Small intestine (tissue), 7 donors: ENCODE measurements around the gene RRP1B. TPM values are rescaled to one million over a fixed set of nuclear protein-coding genes. Genes with fewer than 3 reads are reported as not detected.
A peak's percentile ranks its signal among the peaks of the same experiment; 100 is the strongest.
"Not testable (repeated sequence)": the region's sequence is repeated elsewhere in the genome, so short reads cannot be mapped to it uniquely, and the experiment has no call there.

Source experiments
- DNase-seq, 2 donors: peaks; one replicate each; pipeline versions ENCODE4 v3.0.0 to v3.0.0-alpha.2; 2013
- FAIRE-seq: peaks from 2 replicates; lab custom pipeline; 2012; peaks lifted over from hg19 to GRCh38; lab: Jason Lieb, UNC
- H3K27ac ChIP-seq, 3 donors: one replicate each; pipeline ENCODE4 v1.5.1; 2013; ENCODE audit warnings: low read length in 2 of 3, mild to moderate bottlenecking in 2 of 3, control low read depth in 1 of 3, inconsistent platforms in 1 of 3, low read depth in 1 of 3, moderate library complexity in 1 of 3
- H3K27me3 ChIP-seq, 3 donors: one replicate each; pipeline ENCODE4 v1.6.1; 2013; ENCODE audit warnings: low read length in 3 of 3, inconsistent platforms in 1 of 3; ENCODE audit not compliant: control insufficient read depth in 3 of 3, insufficient read depth in 3 of 3
- H3K36me3 ChIP-seq, 3 donors: one replicate each; pipeline ENCODE4 v1.6.1; 2013; ENCODE audit warnings: low read length in 3 of 3, inconsistent platforms in 1 of 3, low read depth in 1 of 3, mild to moderate bottlenecking in 1 of 3, moderate library complexity in 1 of 3; ENCODE audit not compliant: control insufficient read depth in 3 of 3, insufficient read depth in 2 of 3
- H3K4me1 ChIP-seq, 3 donors: one replicate each; pipeline ENCODE4 v1.6.1; 2013; ENCODE audit warnings: low read length in 2 of 3, inconsistent platforms in 1 of 3, low read depth in 1 of 3, mild to moderate bottlenecking in 1 of 3, moderate library complexity in 1 of 3; ENCODE audit not compliant: control insufficient read depth in 3 of 3, insufficient read depth in 2 of 3
- H3K4me3 ChIP-seq, 3 donors: one replicate each; pipeline ENCODE4 v1.5.1; 2013; ENCODE audit warnings: low read length in 3 of 3, control low read depth in 1 of 3, inconsistent platforms in 1 of 3, low read depth in 1 of 3, mild to moderate bottlenecking in 1 of 3, moderate library complexity in 1 of 3
- H3K9me3 ChIP-seq, 2 donors: one replicate each; pipeline ENCODE4 v1.6.1; 2013; ENCODE audit warnings: low read depth in 1 of 2, low read length in 1 of 2; ENCODE audit not compliant: control insufficient read depth in 2 of 2, insufficient read depth in 1 of 2
- WGBS, 3 donors: extraction: QIAGEN DNeasy Blood & Tissue Kit; methylation state at CpG; one replicate each; pipeline ENCODE4 v1.1.7; 2013; 5-methylcytosine and 5-hydroxymethylcytosine counted together
- polyA plus RNA-seq, 4 donors: library from polyadenylated mRNA; stranded (reverse) in 3 of 4; unstranded in 1 of 4; fragments of 200-250 nt in 3 of 4; fragments of 120-200 nt in 1 of 4; gene quantifications; one replicate each; pipeline versions ENCODE4 v1.2.1 to v1.2.3, GENCODE V29; 2013
- donor health status: healthy with polysubstance abuse.
- donor health status: control.
- donor health status: control.
- donor health status: Bipolar disorder and iron deficiency.
- donor health status: healthy.

Gene RRP1B
- polyA plus RNA-seq, 4 donors: 3.4 to 19.5 (median 7.7) TPM

DNA sequence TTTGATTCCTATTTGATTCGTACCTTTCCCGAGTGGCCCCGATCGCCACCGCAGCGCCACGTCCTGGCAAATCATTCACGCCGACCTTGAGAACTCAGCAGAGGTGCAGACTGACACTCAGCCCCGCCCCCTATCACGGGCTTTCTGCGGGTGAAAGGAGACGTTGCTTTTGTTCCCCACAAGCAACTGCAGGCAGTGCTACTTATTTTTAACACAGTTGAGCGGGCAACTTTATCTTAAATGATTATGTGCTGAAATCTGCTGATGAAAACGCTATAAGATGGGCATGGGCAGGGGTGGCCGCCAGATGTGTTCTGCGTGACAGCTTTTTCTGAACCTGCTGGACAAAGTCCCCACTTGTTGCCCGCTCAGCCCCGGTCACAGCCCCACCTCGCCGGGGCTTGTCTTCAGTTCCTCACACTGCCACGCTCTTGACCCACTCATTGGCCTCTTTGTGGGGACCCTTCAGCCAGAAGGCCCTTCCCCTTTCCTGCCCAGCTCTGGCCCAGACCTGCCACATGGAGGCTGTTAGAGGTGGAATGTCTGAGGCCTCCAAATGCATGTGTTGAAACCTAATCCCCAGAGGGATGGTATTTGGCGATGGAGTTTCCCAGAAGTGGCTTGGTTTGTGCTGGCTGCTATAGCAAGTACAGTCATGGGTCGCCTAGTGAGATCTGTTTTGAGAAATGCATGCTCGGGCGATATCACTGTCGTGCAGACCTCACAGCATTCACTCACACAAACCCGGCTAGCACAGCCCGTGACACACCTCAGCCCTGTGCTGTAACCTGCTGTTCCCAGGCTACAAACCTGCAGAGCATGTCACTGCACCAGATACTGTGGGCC lies 43.9 kb downstream of the RRP1B start:
- H3K4me3 ChIP-seq: peak overlapping the region in 1 of 3 donors; percentile 24
- no peaks in the 10 kb centered on the region for H3K9me3 ChIP-seq
- H3K27me3 ChIP-seq: no peaks in the 10 kb centered on the region
- H3K36me3 ChIP-seq: peaks cover 0 to 3% (median 0%) of the 10 kb centered on the region in 3 donors
- H3K4me1 ChIP-seq: peaks cover 0 to 24% (median 2%) of the 10 kb centered on the region in 3 donors
- WGBS, 3 donors: 24 to 43% (median 32%) methylated on average over 29 of the region's 29 CpGs
- FAIRE-seq (no peak), DNase-seq (peak; percentile 76 to 84)
- peak overlapping the region in 2 of 3 donors; percentile 3 to 82 for H3K27ac ChIP-seq

DNA sequence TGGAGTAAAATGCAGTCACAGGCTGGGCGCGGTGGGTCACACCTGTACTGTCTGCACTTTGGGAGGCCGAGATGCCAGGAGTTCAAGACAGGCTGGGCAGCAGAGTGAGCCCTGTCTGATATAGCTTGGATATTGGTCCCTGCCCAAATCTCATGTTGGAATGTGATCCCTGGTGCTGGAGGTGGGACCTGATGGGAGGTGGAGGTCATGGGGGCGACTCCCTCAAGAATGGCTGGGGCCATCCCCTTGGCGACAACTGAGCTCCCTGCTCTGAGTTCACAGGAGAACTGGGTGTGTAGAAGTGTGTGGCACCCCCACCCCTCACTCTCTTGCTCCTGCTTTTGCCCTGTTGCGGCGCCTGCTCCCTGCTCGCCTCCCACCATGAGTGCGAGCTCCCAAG lies 48.1 kb downstream of the RRP1B start:
- H3K27me3 ChIP-seq: no peaks in the 10 kb centered on the region
- no peaks in the 10 kb centered on the region for H3K9me3 ChIP-seq
- H3K36me3 ChIP-seq: peaks cover 0 to 2% (median 0%) of the 10 kb centered on the region in 3 donors
- no peak overlapping the region for H3K4me3 ChIP-seq
- FAIRE-seq: no peak
- H3K27ac ChIP-seq: no peak overlapping the region
- DNase-seq: no peak
- peaks cover 0 to 18% (median 2%) of the 10 kb centered on the region in 3 donors for H3K4me1 ChIP-seq
- 91 to 98% (median 95%) methylated on average over 9 of the region's 9 CpGs for WGBS, 3 donors

DNA sequence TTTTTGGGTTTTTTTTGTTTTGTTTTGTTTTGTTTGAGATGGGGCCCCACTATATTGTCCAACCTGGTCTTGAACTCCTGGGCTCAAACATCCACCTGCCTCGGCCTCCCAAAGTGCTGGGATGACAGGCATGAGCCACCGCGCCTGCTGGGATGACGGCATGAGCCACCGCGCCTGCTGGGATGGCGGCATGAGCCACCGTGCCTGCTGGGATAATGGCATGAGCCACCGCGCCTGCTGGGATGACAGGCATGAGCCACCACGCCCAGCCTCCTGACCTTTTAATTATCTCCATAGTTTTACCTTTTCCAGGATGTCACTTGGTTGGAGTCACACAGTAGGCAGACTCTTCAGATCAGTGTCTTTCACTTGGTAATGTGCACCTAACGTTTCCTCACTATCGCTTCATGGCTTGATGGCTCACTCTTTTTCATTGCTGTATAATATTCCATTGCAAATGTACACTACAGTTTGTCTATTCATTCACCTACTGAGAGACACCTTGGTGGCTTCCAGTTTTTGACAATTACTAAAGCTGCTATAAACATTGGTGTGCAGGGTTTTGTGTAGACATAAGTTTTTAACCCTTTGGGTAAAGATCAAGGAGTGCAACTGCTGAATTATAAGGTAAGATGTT lies 49.5 kb downstream of the RRP1B start:
- WGBS, 3 donors: 94 to 95% (median 95%) methylated on average over 13 of the region's 13 CpGs
- no peak for DNase-seq
- H3K36me3 ChIP-seq: no peaks in the 10 kb centered on the region
- no peaks in the 10 kb centered on the region for H3K27me3 ChIP-seq
- H3K9me3 ChIP-seq: no peaks in the 10 kb centered on the region
- peaks cover 0 to 18% (median 0%) of the 10 kb centered on the region in 3 donors for H3K4me1 ChIP-seq
- H3K4me3 ChIP-seq: no peak overlapping the region
- no peak overlapping the region for H3K27ac ChIP-seq
- no peak for FAIRE-seq

DNA sequence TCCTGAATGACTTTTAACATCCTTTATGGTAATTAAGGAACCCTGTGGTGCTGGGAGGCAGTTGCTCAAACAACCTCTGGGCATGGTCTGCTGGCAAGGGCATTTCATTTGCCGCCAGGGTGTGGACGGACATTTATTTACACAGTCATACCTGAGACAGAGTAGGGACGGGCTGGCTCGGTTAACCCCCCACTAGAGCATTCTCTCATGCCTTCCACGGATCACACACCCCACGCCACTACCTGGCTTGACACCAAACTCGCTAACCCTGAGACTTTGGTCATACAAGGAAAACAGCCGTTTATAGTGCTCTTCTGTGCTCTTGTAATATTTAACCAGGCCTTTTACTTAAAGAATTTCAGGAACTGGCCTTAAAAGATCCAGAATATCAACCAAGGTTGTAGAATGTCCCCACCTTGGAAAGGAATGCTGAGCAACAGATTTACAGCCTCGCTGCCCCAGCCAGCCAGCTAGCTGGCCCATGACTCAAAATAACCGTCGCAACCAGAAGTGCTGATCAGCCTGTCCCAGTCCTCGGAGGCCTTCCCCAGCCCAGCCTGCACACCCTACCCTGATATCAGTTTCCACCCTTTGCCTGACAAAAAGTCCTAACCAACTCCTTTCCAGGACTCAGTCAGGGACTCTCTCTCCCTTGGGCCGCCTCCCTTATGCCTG lies 53.0 kb downstream of the RRP1B start:
- 18 to 54% (median 29%) methylated on average over 13 of the region's 13 CpGs for WGBS, 3 donors
- Histone ChIP-seq H3K4me3 (no peak overlapping the region), H3K27me3 (no peaks in the 10 kb centered on the region), H3K27ac (peak overlapping the region; percentile 73 to 90 (median 79)), H3K9me3 (no peaks in the 10 kb centered on the region), H3K4me1 (peaks cover 0 to 18% (median 0%) of the 10 kb centered on the region in 3 donors), H3K36me3 (no peaks in the 10 kb centered on the region)
- FAIRE-seq (no peak), DNase-seq (peak; percentile 94 to 96)

DNA sequence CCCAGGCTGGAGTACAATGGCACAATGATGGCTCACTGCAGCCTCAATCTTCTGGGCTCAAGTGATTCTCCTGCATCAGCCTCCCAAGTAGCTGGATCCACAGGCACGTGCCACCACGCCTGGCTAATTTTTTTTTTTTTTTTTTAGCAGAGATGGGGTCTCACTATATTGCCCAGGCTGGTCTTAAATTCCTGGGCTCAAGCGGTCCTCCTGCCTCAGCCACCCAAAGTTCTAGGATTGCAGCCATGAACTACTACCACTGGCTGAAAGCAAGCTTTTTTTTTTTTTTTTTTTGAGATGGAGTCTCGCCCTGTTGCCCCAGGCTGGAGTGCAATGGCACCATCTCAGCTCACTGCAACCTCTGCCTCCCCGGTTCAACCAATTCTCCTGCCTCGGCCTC lies 53.8 kb downstream of the RRP1B start:
- H3K36me3 ChIP-seq, H3K4me3 ChIP-seq, H3K27me3 ChIP-seq, H3K9me3 ChIP-seq, FAIRE-seq, DNase-seq: not testable (repeated sequence)
- peak overlapping the region; percentile 73 to 90 (median 79) for H3K27ac ChIP-seq
- WGBS, 3 donors: 90 to 94% (median 91%) methylated on average over 6 of the region's 6 CpGs
- peaks cover under 1 to 21% (median 1%) of the 10 kb centered on the region in 3 donors for H3K4me1 ChIP-seq

DNA sequence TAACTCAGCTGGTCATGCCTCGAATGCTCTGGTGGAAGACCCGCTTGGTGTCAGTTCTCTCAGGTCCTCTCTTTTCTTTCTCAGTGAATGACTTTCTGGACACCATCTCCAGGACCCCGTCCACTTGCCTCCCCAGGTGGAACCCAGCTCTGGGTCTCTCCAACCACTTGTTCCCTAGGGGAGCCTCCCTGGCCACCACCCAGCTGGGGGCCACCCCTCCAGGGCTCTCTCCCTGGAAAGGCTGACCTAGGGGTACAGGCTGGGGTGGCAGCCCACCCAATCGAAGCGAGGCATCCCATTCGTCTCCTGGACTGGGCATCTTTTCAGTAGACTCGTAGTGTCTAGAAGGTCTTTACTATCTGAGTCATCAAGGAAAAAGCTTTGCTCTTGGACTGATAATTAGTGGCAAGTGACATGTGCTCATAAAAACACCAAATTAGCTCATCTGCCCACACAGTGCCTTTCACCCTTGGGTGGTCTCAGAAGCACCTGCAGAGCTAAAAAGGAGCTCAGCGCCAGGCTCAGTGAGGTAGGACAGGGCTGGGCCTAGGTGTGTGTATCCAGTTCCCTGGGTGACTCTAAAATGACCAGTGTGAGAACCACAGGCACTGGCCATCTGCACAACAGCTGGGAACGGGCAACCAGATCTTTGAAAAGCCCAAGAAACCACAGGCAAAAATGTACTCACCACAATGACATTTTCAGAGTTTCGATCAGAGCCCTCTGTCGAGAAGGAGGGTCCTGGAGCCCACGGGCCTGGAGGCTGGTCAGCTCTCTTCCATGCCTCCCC lies 57.2 kb downstream of the RRP1B start:
- no peak for FAIRE-seq
- peak overlapping the region in 2 of 3 donors; percentile 53 to 69 for H3K27ac ChIP-seq

DNA sequence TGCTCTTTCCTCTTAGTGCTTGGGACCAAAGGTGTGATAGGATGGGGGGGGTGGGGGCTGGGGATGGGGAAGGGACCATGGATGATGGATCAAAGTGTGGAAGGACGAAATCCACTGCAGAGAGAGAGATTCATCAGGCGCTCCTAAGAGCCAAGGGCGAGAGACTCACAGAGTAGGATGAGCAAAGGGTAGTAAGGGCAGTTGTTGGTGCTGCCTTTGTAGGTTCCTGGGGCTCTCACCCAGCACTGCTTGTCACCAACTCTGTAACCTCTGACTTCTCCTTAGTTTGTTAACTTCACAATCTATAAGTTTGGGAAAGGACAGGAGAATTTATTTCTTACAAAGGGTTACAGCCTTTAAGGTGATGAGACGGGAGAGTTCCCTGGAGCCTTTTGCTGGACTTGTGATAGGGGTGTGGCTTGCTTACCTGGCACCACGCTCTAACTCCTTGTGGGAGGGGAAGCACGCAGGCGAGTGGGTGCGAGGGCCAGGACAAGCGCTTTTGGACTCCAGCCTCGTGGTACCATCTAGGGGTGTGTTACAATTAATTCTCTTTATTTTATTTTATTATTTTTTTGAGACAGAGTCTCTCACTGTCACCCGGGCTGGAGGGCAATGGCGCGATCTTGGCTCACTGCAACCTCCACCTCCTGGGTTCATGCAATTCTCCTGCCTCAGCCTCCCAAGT lies 58.0 kb downstream of the RRP1B start:
- Histone ChIP-seq H3K27ac (peak overlapping the region in 1 of 3 donors; percentile 61), H3K9me3 (no peaks in the 10 kb centered on the region), H3K4me3 (no peak overlapping the region), H3K4me1 (peaks cover 2 to 41% (median 9%) of the 10 kb centered on the region in 3 donors), H3K27me3 (no peaks in the 10 kb centered on the region), H3K36me3 (peaks cover 0 to 24% (median 0%) of the 10 kb centered on the region in 3 donors)
- WGBS, 3 donors: 73 to 82% (median 73%) methylated on average over 13 of the region's 13 CpGs
- FAIRE-seq: no peak
- DNase-seq: no peak

More for the DNA sequence above, 57.2 kb downstream of the RRP1B start:
- Histone ChIP-seq H3K27me3 (no peaks in the 10 kb centered on the region), H3K36me3 (peaks cover 0 to 16% (median 0%) of the 10 kb centered on the region in 3 donors), H3K9me3 (no peaks in the 10 kb centered on the region), H3K4me3 (no peak overlapping the region), H3K4me1 (peaks cover 2 to 37% (median 7%) of the 10 kb centered on the region in 3 donors)
- WGBS, 3 donors: 73 to 80% (median 77%) methylated on average over 12 of the region's 12 CpGs
- no peak for DNase-seq
